ENCODE results near the gene SH2D4B. TPM values are rescaled to one million over a fixed set of nuclear protein-coding genes. Genes with fewer than 3 reads are reported as not detected.

SH2D4B gene
- total RNA-seq, 1 experiment from 2014 or later: 0.10 TPM

DNA sequence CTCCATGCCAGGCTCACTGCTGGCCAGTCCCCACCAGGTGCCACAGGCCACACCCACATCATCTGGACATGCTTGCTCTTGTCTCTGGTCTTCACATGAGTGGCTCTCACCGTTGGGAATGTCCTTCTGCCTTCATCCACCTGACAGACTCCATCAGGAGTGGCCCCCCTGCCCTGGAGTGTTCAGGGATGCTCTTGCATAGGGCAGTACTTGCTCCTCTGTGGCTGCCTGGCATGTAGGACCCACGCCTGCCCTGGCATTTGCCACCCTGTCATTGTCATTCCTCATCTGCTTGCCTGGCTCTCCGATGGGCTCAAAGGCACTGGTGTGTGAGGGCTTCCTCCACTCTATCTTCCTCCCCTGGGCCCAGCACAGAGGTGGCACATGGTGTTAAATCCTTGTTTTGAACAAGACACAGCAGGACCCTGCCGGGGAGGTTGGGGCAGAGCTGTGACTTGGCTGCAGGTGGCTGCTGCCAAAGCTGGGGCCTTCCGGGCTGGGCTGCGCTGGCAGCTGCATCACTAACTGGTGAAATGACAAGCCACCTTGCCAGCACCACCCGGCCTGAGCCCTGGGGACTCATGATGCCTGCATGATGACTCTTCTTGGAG lies 1.8 kb downstream of the SH2D4B start:
- Histone ChIP-seq H3K27me3 (ENCODE audit: control insufficient read depth, insufficient read depth, low read length) (peaks cover 2% of the 10 kb centered on the region; the same call in 1 of the 2 replicates), H3K4me1 (ENCODE audit: control insufficient read depth, insufficient read depth, low read length) (no peaks in the 10 kb centered on the region; the same call in 1 of the 2 replicates), H3K36me3 (ENCODE audit: control insufficient read depth, insufficient read depth, low read length) (no peaks in the 10 kb centered on the region), H3K9me3 (ENCODE audit: control insufficient read depth, insufficient read depth, low read depth, low read length) (no peaks in the 10 kb centered on the region), H3K27ac (ENCODE audit: low read length) (no peak overlapping the region), H3K4me3 (ENCODE audit: low read depth in 2 of 2, low read length in 2 of 2) (no peak overlapping the region)
- DNase-seq (ENCODE audit: low read depth, low spot score) (no peak), ATAC-seq (no peak)
- in situ Hi-C loops (cut with HindIII; ENCODE audit: low pct_unique_long_range_greater_than_20kb, low sequenced_read_pairs) (no loop called here), intact Hi-C loops (cut with micrococcal nuclease; ENCODE audit: unreplicated experiment) (no loop called here)
- TF ChIP-seq, protein P1, sequence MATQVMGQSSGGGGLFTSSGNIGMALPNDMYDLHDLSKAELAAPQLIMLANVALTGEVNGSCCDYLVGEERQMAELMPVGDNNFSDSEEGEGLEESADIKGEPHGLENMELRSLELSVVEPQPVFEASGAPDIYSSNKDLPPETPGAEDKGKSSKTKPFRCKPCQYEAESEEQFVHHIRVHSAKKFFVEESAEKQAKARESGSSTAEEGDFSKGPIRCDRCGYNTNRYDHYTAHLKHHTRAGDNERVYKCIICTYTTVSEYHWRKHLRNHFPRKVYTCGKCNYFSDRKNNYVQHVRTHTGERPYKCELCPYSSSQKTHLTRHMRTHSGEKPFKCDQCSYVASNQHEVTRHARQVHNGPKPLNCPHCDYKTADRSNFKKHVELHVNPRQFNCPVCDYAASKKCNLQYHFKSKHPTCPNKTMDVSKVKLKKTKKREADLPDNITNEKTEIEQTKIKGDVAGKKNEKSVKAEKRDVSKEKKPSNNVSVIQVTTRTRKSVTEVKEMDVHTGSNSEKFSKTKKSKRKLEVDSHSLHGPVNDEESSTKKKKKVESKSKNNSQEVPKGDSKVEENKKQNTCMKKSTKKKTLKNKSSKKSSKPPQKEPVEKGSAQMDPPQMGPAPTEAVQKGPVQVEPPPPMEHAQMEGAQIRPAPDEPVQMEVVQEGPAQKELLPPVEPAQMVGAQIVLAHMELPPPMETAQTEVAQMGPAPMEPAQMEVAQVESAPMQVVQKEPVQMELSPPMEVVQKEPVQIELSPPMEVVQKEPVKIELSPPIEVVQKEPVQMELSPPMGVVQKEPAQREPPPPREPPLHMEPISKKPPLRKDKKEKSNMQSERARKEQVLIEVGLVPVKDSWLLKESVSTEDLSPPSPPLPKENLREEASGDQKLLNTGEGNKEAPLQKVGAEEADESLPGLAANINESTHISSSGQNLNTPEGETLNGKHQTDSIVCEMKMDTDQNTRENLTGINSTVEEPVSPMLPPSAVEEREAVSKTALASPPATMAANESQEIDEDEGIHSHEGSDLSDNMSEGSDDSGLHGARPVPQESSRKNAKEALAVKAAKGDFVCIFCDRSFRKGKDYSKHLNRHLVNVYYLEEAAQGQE (IDR thresholded peaks at IDR 0.05; ENCODE audit: insufficient read depth in 1 of 2, low read depth in 2 of 2, low read length in 1 of 2): no peak
- TF ChIP-seq, protein P2, sequence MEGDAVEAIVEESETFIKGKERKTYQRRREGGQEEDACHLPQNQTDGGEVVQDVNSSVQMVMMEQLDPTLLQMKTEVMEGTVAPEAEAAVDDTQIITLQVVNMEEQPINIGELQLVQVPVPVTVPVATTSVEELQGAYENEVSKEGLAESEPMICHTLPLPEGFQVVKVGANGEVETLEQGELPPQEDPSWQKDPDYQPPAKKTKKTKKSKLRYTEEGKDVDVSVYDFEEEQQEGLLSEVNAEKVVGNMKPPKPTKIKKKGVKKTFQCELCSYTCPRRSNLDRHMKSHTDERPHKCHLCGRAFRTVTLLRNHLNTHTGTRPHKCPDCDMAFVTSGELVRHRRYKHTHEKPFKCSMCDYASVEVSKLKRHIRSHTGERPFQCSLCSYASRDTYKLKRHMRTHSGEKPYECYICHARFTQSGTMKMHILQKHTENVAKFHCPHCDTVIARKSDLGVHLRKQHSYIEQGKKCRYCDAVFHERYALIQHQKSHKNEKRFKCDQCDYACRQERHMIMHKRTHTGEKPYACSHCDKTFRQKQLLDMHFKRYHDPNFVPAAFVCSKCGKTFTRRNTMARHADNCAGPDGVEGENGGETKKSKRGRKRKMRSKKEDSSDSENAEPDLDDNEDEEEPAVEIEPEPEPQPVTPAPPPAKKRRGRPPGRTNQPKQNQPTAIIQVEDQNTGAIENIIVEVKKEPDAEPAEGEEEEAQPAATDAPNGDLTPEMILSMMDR (IDR thresholded peaks at IDR 0.05): no peak
- no peak for TF ChIP-seq SIN3A (IDR thresholded peaks at IDR 0.05; ENCODE audit: borderline replicate concordance, insufficient read depth, low read depth, low read length)
- no peak for TF ChIP-seq TCF7L2 (IDR thresholded peaks at IDR 0.05; ENCODE audit: low read depth, low read length)
- TF ChIP-seq POLR2AphosphoS5 (IDR thresholded peaks at IDR 0.05; ENCODE audit: low read depth, low read length): no peak
- no TSS peak for BruUV-seq (replicated peaks)
- CTCF ChIA-PET: no interaction called here
- POLR2A ChIA-PET: no interaction called here

DNA sequence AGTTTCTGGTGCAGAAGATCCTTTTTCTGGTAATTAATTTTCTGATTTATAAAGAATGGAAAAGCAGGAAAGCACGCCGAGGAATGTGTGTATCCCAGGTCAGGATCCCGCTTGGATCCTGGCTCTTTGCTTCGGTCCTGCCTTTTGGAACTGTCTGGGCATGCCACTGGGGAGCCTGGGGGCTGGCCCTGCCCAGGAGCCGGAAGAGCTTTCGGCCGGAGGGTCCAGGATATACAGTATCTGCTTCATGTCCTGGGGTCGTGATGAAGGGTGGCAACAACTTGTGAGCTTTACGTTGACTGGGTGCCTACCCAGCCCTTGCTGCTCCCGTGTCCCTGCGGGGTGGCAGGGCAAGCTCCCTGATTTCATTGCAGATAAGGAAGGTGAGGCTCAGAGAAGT lies 2.4 kb downstream of the SH2D4B start:
- ChIA-PET CTCF (no interaction called here), POLR2A (no interaction called here)
- H3K4me1 ChIP-seq (ENCODE audit: control insufficient read depth, insufficient read depth, low read length): no peaks in the 10 kb centered on the region; the same call in 1 of the 2 replicates
- BruUV-seq (replicated peaks): no TSS peak
- TF ChIP-seq, protein P1 (IDR thresholded peaks at IDR 0.05; ENCODE audit: insufficient read depth in 1 of 2, low read depth in 2 of 2, low read length in 1 of 2): no peak
- TF ChIP-seq SIN3A (IDR thresholded peaks at IDR 0.05; ENCODE audit: borderline replicate concordance, insufficient read depth, low read depth, low read length) (no peak), POLR2AphosphoS5 (IDR thresholded peaks at IDR 0.05; ENCODE audit: low read depth, low read length) (no peak), TCF7L2 (IDR thresholded peaks at IDR 0.05; ENCODE audit: low read depth, low read length) (no peak)
- TF ChIP-seq, protein P2 (IDR thresholded peaks at IDR 0.05): no peak
- peaks cover 2% of the 10 kb centered on the region; the same call in 1 of the 2 replicates for H3K27me3 ChIP-seq (ENCODE audit: control insufficient read depth, insufficient read depth, low read length)
- no peak for ATAC-seq
- intact Hi-C loops (cut with micrococcal nuclease; ENCODE audit: unreplicated experiment): no loop called here
- H3K4me3 ChIP-seq (ENCODE audit: low read depth in 2 of 2, low read length in 2 of 2): no peak overlapping the region
- in situ Hi-C loops (cut with HindIII; ENCODE audit: low pct_unique_long_range_greater_than_20kb, low sequenced_read_pairs): no loop called here
- H3K27ac ChIP-seq (ENCODE audit: low read length): no peak overlapping the region
- no peaks in the 10 kb centered on the region for H3K9me3 ChIP-seq (ENCODE audit: control insufficient read depth, insufficient read depth, low read depth, low read length)
- H3K36me3 ChIP-seq (ENCODE audit: control insufficient read depth, insufficient read depth, low read length): no peaks in the 10 kb centered on the region
- no peak for DNase-seq (ENCODE audit: low read depth, low spot score)
